Chondrocyte (in vitro differentiated cells): ENCODE data around the gene NEK2. TPM values are rescaled to one million over a fixed set of nuclear protein-coding genes. Genes with fewer than 3 reads are reported as not detected.
A peak's percentile ranks its signal among the peaks of the same experiment; 100 is the strongest.

Experiments
- DNase-seq: peaks from one replicate; pipeline ENCODE4 v3.0.0; 2021; ENCODE audit warnings: mixed read lengths, low spot score
- H3K27ac Mint-ChIP-seq: one replicate; pipeline ENCODE4 v1.8.0; 2021; ENCODE audit warnings: mild to moderate bottlenecking, moderate library complexity, mixed read lengths; ENCODE audit not compliant: unreplicated experiment
- H3K27me3 Mint-ChIP-seq: 2 replicates; pipeline ENCODE4 v1.8.0; 2021; ENCODE audit warnings: low read depth, mixed read lengths
- H3K36me3 Mint-ChIP-seq: 2 replicates; pipeline ENCODE4 v1.8.0; 2021; ENCODE audit warnings: low read depth, mixed read lengths
- H3K4me1 Mint-ChIP-seq: 2 replicates; pipeline ENCODE4 v1.8.0; 2021; ENCODE audit warnings: low read depth, mild to moderate bottlenecking, mixed read lengths
- H3K4me3 Mint-ChIP-seq: one replicate; pipeline ENCODE4 v1.8.0; 2021; ENCODE audit warnings: mild to moderate bottlenecking, moderate library complexity, mixed read lengths; ENCODE audit not compliant: unreplicated experiment
- H3K9me3 Mint-ChIP-seq: 2 replicates; pipeline ENCODE4 v1.8.0; 2021; ENCODE audit warnings: low read depth, mixed read lengths
- CTCF ChIP-seq: fragments of 200-600 bp; sonication (generic); IDR thresholded peaks from 2 replicates; pipeline ENCODE4 v1.5.0; 2021; ENCODE audit warnings: antibody characterized with exemption, mild to moderate bottlenecking, moderate library complexity
- total RNA-seq: library from RNA; stranded (reverse); gene quantifications from 3 replicates; pipeline ENCODE4 v1.2.1, GENCODE V29; 2021

Gene NEK2
- total RNA-seq, 1 donor from 2014 or later, result 3.2 TPM

- Mint-ChIP-seq H3K4me1 (peaks cover 29% of the 10 kb centered on the region), H3K36me3 (no peaks in the 10 kb centered on the region), H3K4me3 (no peak overlapping the region), H3K27ac (peak overlapping the region; percentile 97), H3K27me3 (no peaks in the 10 kb centered on the region), H3K9me3 (no peaks in the 10 kb centered on the region)
- DNase-seq, result no peak
- no peak for TF ChIP-seq CTCF
These were observed 62.7 kb downstream of the NEK2 start for GRCh38 chr1:211612786-211613107.

Other genes with a start within 250 kb of the NEK2 start
- gene RD3, start 183.5 kb downstream of the NEK2 start, total RNA-seq, result not detected in 3 replicates
- 13.9 to 18.3 TPM (median 18.2 TPM) in 3 replicates for gene SLC30A1, start 96.5 kb downstream of the NEK2 start, total RNA-seq
- 50.7 to 60.1 TPM (median 59.1 TPM) in 3 replicates for gene LPGAT1, start 155.1 kb upstream of the NEK2 start, total RNA-seq